Superior temporal gyrus (tissue), 1 donor: ENCODE data around the gene CMSS1.

Experiments
- DNase-seq: peaks from one replicate; pipeline ENCODE4 v3.0.0-alpha.2; 2016; ENCODE audit errors: extremely low spot score

Gene CMSS1

DNA sequence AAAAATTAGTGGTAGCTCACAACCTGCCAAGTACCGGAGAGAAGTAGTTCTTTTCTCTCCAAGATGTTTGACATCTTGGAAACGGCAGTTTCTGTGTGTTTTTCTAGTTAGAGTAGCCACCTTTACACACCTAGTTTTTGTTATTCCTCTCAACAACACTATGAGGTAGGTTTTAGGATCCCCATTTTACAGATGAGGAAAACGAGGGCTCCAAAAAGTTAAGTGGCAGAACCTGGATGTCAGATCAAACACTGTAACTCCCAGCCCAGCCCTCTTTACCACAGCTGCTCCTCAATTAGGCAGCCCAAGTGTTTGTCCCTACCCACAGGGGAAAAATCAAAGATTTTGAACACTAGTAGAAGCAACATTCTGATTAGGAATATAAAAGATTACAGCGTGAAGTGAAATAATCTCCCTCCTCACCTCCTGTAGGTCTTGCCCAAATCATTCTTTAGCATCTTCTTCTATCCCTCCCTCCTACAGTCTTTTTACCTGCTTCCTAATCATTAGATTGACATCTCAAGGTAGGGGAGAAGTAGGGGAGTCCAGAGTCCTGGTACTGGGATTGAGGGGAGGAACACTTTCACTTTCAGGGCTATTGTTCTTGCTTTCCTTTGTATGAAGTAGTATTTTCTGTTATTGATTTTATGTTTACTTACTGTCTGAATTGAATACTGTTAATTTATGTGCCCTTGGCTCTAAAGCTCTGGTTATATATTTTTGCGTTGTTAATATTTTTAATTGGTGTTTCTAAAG, 142.6 kb downstream of the CMSS1 start:
- DNase-seq = no peak

GRCh38 chr3:99960941-99961340, 143.3 kb downstream of the CMSS1 start:
- DNase-seq = no peak

DNA sequence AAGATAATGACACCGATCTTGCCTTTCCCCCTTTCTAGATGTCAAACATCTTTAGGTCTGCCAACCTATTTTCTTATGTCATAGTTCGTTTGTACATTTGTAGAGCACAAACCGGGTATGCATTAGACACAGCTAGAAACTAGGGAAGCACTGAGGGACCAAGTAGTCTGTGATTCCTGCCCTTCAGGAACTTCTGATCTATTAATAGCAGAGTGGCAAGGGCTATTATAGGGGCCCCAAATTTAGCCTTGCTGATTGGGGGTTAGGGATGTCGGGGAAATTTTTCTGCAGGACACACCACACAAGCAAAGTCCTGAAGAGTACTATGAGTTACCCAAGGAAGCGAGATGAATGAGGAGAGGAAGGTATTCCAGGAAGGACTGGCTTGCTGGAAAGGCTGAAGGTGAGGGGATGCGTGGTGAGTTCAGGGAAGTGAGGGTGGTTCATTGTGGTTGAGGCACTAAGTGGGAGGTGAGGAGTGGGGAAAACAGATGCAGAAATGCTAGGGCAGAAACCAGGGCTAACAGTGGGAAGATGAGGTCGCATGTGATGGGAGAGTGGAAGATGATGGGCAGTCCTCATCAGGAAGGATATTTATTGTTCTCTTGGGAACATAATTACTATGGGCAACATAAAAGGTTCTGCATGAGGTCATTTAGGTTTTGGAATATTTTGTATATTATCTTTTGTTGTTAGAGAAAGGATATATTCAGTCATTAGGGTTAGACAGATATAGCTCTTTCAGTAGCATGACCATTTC, 144.3 kb downstream of the CMSS1 start:
- no peak for DNase-seq

GRCh38 chr3:99962703-99963102, 145.0 kb downstream of the CMSS1 start:
- DNase-seq = no peak

DNA sequence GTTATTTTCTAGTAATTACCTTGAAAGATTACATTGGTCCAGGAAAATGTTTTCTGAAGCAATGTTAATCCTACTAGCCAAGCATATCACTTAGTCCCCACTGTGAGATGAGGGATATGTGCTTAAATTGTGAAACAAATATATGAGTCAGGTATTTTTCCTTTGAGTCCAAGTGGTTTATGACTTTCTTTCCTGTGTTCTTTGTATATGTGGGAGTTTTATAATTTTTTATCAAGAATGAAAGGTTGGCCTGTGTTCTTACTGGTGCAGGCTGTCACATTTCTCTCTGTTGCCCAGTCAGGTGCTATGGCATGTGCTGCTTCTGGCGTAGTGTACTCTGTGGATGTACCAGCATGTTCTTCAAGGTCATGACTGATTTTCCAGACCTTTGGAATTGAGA, 147.4 kb downstream of the CMSS1 start:
- DNase-seq = no peak

DNA sequence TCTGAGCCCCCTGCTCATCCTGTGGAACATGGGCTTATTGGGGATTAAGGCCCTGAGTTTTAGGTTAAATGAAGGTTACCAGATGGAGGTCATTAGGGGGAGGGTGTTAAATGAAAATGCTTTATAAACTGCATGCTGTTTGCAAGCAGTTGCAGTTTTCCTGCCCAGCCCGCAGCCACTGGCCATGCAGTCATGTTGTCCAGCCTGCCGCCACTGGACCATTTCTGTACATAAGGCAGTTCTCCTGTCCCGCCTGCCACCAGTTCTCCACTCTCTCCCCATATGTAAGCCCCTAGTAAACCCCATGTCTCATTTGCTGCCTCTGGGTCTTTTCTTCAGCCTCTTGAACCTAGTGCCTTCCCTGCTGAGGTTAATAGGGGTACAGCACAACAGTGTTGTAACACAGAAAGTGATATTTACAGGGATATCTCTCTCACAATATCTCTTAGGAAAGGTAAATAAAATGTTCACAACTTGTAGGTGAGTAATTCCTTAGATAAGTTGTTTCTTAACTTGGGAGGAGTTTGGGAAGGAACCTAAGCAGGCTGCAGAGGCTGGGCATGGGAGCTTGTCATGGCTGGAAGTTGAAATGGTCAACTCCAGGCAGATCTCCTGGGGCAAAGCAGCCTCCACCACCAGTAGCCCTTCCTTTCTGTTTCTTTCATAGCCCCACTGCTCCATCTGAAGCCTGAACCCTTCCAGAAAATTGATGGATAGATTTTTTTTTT, 148.2 kb downstream of the CMSS1 start:
- no peak for DNase-seq

DNA sequence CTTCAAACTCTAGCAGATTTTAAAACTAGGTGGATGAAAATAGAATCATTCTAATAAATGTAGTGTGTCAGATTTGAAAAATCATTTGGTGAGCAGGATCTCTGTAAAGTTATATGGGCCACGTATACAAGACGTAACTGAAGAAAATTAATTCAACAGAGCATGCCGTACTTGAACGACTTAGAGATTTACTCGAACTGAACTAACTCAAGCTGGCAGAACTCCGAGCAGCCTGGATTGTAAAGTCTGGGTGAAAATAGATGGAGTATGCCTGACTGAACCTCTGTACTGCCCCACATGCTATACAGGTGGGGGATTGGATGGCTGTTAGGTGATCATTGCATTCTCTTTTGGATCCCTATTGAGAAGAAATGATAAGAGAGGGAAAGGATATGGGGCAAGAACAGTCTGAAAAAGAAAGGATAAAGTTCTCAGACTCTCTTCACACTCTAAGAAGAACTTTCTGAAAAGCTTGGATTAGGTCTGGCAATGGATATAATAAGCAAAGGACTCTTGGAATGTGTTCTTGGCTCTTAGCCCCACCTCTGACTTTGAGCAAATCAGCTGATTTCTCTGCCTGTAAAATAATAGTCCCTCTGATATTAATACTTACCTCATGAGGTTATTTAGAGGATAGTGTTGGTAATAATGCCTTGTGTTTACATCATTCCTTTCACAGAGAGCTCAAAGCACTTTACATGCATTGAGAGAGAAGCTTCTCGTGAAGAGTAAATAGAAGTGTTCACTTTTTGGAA, 149.2 kb downstream of the CMSS1 start:
- DNase-seq = no peak

DNA sequence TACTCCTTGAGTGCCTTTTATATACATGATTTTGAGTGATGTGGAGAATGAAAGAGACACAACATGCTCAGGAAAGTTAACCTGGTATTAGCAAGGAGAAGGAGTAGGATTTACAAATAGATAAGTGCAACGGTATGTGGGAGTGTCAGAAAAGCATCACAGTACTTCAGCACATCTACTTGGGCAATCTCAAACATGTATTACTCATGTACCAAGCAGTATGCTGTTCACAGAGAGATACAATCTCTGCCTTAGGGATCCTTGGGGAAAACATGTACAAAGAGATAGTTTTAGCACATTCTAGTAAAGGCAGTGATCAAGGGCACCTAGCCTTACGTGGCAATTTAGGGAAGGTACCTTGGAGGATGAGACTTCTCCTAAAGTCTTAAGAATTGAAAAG, 150.1 kb downstream of the CMSS1 start:
- no peak for DNase-seq

- no peak for DNase-seq
These were observed 151.5 kb downstream of the CMSS1 start for GRCh38 chr3:99969136-99969535.

DNA sequence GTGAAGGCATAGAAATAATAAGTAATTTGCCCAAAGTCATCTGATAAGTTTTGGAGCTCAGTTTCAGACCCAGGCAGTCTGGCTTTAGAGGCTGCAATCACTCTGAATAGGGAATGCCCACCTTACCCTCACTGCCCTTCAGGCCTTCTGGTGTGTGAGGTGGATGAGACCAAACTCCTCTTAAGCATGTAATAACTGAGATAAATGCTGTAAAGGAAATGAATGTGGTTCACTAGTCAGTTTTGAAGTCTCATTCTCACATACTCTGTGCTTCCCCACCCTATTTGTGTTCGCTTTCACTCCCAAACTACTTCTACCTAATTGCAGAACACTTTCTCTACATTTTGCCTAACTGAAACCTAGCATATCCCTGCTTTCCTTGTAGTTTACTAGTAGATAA, 152.5 kb downstream of the CMSS1 start:
- DNase-seq = no peak

DNA sequence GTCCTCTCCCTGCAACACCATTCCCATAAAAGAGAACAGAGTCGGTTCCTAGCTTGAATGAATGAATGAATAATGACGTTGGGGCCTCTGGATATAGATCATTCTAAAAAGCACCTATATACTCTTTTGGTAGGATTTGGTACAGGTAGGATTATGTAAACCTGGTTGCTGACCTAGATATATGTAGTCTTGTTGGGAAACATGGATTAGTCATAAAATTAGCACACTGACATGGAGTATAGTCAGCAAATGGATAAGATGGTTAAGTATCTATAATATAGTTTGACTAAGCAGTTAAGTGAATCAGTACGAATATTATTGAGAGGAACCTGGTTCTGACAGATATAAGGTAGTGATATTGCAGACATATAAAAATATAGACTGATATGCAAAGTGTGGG, 154.1 kb downstream of the CMSS1 start:
- no peak for DNase-seq

DNA sequence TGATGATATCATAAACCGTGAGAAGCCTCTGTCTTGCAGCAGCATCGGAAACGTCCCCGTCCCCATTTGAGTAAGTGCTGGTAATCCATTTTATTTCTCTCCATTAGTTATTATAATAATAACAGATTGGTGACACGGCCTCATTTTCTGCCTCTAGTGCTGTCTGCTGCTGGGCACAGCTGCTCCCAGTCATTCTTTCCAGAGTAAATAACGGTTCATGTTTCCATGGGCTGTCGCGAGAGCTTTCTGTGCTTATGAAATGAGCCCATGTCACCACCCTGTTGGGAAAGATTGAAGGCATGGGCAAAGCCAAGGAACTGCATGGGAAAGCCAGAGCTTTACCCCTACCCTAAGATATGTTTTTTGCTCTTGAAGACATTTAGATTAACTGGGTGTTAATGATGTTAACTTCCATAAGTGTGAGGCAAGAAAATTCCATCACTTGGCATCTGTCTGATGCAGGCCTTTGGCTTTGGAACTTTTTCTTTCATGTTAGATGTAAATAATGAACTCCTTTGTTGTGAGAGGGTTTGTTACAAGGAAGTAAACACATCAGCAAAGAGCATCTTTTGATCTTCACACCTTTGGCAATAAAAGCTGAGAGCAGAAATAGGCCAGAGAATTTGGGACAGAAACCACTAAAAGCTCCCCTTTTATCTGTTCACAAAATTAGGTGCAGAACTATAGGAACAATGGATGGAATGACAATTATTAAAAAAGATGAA, 154.9 kb downstream of the CMSS1 start:
- no peak for DNase-seq

GRCh38 chr3:99974989-99975388, 157.3 kb downstream of the CMSS1 start:
- DNase-seq = no peak

DNA sequence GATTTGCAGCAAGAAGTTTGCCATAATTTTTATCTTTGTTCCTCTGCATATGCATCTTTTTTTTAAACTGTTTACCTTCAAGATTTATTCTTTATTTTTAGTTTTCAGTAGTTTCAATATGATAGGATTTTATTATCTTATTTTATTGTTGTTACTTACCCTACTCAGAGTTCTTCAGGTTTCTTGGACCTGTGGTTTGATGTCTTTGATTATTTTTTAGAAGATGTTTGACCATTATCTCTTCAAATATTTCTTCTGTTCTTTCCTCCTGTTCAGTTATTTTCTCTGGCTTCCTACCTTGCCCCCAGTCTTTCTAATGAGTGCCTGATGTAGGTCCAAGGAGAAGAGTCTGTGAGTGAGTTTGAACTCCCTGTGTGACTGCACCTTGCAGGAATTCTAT, 158.9 kb downstream of the CMSS1 start:
- DNase-seq = no peak

DNA sequence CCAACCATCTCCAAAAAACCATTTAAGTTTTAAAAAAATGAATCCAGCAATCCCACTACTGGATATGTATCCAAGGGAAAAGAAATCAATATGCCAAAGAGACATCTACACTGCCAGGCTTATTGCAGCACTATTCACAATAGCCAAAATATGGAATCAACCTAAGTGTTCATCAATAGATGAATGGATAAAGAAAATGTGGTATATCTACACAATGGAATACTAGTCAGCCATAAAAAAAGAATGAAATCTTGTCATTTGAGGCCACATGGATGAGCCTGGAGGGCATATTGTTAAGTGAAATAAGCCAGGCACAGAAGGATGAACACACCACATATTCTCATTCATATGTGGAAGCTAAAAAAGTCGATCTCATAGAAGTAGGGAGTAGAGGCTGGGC, 160.6 kb downstream of the CMSS1 start:
- DNase-seq = no peak

- DNase-seq = no peak
These were observed 162.9 kb downstream of the CMSS1 start for GRCh38 chr3:99980606-99981005.

GRCh38 chr3:99981138-99981537, 163.5 kb downstream of the CMSS1 start:
- no peak for DNase-seq

- DNase-seq = no peak
These were observed 165.0 kb downstream of the CMSS1 start for GRCh38 chr3:99982650-99983049.

DNA sequence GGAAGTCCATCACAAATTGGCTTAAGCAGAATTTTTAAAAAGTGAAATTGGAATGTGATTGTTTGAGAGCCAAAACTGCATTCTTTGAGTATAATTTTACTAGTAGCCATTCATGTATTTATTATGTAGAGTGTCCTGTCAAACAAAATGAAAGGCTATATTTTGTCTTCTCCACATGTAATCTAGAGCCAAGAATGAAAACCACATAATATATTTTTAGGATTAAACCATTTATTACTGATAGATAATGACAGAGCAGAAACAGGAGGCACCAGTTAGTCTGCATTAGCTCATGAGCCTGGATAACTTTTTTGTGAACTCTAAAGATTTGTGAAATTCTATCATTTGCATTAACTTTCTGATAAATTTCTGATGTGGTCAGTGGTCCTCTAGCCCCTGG, 166.5 kb downstream of the CMSS1 start:
- DNase-seq = no peak

- no peak for DNase-seq
These were observed 167.0 kb downstream of the CMSS1 start for GRCh38 chr3:99984668-99985067.

DNA sequence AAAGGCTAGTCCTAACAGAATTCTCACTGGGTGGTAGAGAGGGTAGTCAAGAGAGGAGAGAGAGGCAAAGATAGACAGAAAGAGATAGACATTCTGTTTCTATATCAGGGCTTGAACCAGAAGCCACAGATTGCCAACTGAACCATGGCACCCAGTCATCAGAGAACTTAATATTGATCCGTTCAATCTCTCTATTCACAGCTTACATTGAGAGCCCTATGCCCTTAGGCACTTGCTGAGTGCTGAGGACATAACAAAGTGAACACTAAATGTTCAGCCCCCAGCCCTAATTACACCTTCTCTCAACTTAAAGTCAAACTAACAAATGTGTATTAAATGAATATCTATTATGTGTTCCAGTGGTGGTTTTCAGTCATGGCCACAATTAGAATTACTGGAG, 172.5 kb downstream of the CMSS1 start:
- no peak for DNase-seq
